Eye (tissue), 1 donor: ENCODE results near the gene PAK5.
A peak's percentile ranks its signal among the peaks of the same experiment; 100 is the strongest.

Experiments used
- DNase-seq: peaks from one replicate; pipeline ENCODE4 v3.0.0-alpha.2; 2015

PAK5 gene

GRCh38 chr20:9613871-9614270 lies 225.0 kb downstream of the PAK5 start:
- no peak for DNase-seq

- DNase-seq: no peak
Observed at GRCh38 chr20:9611921-9612320, 227.0 kb downstream of the PAK5 start.

DNA sequence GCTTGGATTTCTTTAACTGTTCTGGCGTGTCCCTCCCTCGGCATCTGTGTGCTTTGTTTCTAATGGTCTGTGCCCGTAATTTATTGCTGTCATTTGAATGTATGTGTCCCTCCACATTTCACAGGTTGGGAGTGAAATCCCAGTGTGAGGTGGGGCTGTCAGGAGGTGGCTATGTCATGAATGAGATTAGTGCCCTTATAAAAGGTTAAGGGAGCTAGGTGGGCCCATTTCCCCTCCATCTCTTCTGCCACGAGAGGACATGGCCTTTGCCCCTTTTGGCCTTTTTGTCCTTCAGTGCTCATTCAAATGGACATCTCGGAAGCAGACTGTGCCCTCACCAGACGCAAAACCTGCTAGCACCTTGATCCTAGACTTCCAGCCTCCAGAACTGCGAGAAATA lies 228.2 kb downstream of the PAK5 start:
- DNase-seq: no peak

DNA sequence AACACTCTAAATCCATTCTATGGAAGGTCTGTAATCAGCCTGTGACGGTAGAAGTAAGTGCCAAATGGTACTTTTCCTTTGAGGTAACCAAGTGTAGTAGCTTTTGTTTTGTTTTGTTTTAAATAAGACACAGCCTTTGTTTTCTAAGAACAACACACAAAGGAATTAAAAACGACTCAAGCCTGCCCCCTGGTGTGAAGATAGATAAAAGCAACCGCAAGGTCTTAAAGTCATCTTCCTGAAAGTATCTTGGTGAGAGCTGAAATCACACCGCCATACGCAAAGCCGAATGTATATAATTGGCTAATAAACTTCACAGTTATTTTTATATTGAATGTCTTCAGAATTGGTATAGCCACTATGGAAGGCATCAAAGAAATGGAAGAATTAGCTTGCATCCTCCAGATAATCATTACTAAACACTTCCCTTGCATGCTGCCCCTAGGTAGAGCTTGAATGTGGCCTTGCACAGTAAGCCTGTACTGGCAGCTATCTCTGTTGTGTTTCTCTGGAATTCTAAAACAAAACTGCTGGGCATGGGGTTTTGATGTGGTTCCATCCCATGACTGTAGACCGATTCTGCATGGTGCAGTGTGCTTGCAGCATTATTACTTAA lies 228.9 kb downstream of the PAK5 start:
- DNase-seq: peak; percentile 94

GRCh38 chr20:9608639-9609340 lies 230.1 kb downstream of the PAK5 start:
- DNase-seq: peak; percentile 11

DNA sequence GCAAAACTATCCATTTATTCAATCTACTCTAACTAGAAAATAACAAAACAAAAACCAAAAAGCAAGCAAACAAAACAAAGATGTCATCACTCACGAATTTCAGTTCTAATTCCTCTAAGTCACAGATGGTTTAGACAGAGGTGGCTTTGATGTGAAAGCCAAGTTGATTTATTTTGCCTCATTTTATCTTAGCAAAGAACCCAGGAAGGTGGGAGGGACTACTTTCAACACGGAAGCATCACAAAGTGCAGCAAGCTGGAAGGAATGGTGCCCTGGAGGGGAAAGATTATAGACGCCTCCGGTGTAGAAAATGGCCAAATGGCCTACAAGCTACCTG lies 236.1 kb downstream of the PAK5 start:
- DNase-seq: peak; percentile 43

GRCh38 chr20:9600562-9600961 lies 238.3 kb downstream of the PAK5 start:
- DNase-seq: no peak

- no peak for DNase-seq
Observed at GRCh38 chr20:9597547-9597946, 241.3 kb downstream of the PAK5 start.

DNA sequence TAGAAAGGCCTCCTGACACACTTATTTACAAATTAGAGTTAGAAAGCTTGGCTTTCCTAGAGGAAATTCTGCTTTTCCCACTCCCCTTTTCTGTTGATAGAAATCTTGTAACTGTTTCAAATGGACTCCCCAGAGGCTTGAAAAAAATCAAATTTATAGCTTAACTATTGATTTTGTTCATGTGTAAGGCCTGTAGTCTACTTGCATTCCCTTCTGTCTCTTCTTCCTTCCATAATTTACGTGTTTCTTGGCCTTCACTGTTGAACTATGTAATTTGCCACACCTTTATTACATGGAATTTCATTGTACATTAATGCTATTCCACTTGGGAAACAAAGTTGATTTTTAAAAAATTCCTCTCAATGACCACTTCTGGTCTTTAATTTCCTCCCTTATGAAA lies 243.1 kb downstream of the PAK5 start:
- DNase-seq: no peak

- no peak for DNase-seq
Observed at GRCh38 chr20:9594284-9594875, 244.5 kb downstream of the PAK5 start.

DNA sequence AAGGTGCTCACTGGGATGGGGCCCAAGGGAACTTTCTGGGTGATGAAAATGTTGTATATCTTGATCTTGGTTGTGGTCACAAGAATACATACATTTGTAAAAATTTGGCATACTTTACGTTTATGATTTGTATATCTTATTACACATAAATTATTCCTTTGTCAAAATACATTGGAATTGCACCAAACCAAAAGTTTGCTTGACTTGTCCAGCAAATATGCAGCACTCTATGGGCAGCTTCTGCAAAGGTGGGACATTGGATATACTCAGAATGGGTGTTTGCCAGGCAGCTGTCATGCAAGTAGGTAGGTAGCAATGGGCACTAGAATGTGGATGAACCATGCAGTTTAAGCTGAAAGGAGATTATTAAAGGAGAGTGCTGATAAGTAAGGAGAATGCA lies 246.5 kb downstream of the PAK5 start:
- no peak for DNase-seq

DNA sequence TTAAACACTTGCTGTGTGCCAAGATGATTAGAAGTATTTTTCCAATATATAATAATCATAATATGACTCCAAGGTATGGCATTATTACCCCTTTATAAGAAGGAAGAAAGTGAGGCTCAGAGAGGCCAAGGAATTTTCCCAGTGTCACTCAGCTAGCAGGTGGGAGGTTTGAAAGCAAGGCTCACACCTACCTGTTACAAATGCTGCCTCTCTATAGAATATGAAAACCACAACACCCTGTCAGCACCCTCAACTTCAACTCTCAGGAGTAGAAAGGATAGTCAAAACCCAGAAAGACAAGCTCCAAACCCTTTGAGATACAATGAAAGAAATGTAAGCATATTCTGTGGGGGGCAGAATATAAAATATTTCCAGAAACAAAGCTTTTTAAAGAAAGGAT lies 247.8 kb downstream of the PAK5 start:
- no peak for DNase-seq

GRCh38 chr20:9590189-9590588 lies 248.7 kb downstream of the PAK5 start:
- DNase-seq: no peak

DNA sequence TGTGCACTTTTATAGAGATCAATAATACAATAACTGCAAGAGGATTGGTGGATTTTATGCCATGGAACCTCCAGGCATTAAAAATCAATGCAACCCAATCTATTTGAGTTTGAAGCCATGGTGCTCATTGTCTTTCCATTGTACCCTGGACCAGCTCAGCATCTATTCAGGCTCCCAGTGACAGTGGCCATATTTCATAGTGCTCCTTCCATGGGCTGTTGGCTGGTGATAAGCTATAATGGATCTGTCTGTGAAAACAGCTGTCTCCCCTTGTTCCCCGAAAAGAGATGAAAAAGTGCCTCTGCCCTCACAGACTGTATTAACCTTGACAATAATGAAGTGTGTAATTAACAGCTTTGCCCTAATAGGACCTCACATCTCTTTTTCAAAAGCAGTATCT lies 250.2 kb downstream of the PAK5 start:
- no peak for DNase-seq

DNA sequence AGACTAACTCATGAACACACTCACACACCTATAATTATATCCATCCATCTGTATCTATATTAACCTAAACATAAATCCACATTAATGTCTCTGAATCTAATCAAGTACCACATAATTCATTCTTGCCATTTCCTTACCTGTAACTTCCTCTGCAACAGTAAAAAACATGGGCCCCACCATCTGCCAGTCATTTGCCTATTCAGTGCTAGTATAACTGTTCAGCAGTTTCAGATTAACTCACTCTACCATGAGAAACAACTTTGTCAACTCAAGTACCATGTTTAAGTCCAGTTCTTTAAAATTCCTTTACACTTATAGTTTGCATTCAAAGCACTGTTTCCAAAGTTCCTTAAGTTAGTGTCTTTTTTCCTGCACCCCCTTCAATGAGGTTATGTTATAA lies 255.7 kb downstream of the PAK5 start:
- no peak for DNase-seq

- no peak for DNase-seq
Observed at GRCh38 chr20:9582137-9582536, 256.7 kb downstream of the PAK5 start.

GRCh38 chr20:9581509-9581908 lies 257.4 kb downstream of the PAK5 start:
- no peak for DNase-seq

- no peak for DNase-seq
Observed at GRCh38 chr20:9578594-9578993, 260.3 kb downstream of the PAK5 start.

DNA sequence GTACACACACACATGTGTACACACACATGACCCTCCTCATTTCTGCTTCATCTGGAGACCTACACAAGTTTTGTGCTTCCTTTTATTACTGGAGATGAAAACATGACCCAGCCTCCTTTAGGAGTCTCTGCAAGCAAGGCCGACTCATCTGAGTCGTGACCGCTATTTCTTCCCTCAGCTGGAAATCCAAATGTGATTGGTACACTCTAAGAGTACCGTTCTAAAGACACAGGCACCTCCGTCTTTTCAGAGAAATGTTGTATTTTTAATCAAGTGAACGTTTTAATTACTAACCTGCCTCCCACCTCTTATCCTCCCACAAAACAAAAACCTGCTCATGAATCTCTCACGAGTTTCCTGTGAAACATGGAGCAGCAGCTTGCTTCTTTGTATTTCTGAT lies 261.5 kb downstream of the PAK5 start:
- DNase-seq: no peak

- no peak for DNase-seq
Observed at GRCh38 chr20:9576695-9577094, 262.2 kb downstream of the PAK5 start.

- DNase-seq: no peak
Observed at GRCh38 chr20:9575836-9576235, 263.0 kb downstream of the PAK5 start.

- DNase-seq: peak; percentile 61
Observed at GRCh38 chr20:9574776-9575175, 264.1 kb downstream of the PAK5 start.

GRCh38 chr20:9574181-9574580 lies 264.7 kb downstream of the PAK5 start:
- peak; percentile 92 for DNase-seq

GRCh38 chr20:9573335-9574151 lies 265.3 kb downstream of the PAK5 start:
- peak; percentile 81 for DNase-seq
